H9 (cell line): ENCODE results near the gene GSG1L. TPM values are rescaled to one million over a fixed set of nuclear protein-coding genes. Genes with fewer than 3 reads are reported as not detected.

Experiments
- DNase-seq: peaks from one replicate; pipeline ENCODE4 v3.0.0-alpha.2; 2017
- H2AFZ ChIP-seq: one replicate; pipeline ENCODE4 v1.6.1; 2013; ENCODE audit warnings: mild to moderate bottlenecking, low read length, control low read depth, moderate library complexity
- H2AK5ac ChIP-seq: 2 replicates; pipeline ENCODE4 v1.6.1; 2013; ENCODE audit warnings: low read length, control low read depth, mixed read lengths; ENCODE audit not compliant: insufficient read length
- H2BK120ac ChIP-seq: one replicate; pipeline ENCODE4 v1.6.1; 2013; ENCODE audit warnings: low read depth, mild to moderate bottlenecking, low read length, control low read depth, inconsistent platforms; ENCODE audit not compliant: poor library complexity, severe bottlenecking
- H2BK12ac ChIP-seq: 2 replicates; pipeline ENCODE4 v1.6.1; 2013; ENCODE audit warnings: low read length, control low read depth, mixed read lengths, low read depth; ENCODE audit not compliant: insufficient read length
- H2BK15ac ChIP-seq: 2 replicates; pipeline ENCODE4 v1.6.1; 2013; ENCODE audit warnings: low read depth, low read length, control low read depth
- H2BK20ac ChIP-seq: one replicate; pipeline ENCODE4 v1.6.1; 2013; ENCODE audit warnings: low read depth, mild to moderate bottlenecking, low read length, control low read depth, inconsistent platforms; ENCODE audit not compliant: poor library complexity, severe bottlenecking
- H2BK5ac ChIP-seq: 2 replicates; pipeline ENCODE4 v1.6.1; 2013; ENCODE audit warnings: low read length, control low read depth, mixed read lengths; ENCODE audit not compliant: insufficient read length
- H3K14ac ChIP-seq: 2 replicates; pipeline ENCODE4 v1.6.1; 2013; ENCODE audit warnings: low read length, control low read depth; ENCODE audit not compliant: insufficient read depth
- H3K18ac ChIP-seq: 2 replicates; pipeline ENCODE4 v1.6.1; 2013; ENCODE audit warnings: low read depth, mild to moderate bottlenecking, mixed read lengths, low read length, control low read depth; ENCODE audit not compliant: insufficient read length
- H3K23ac ChIP-seq: 2 replicates; pipeline ENCODE4 v1.6.1; 2013; ENCODE audit warnings: low read length, control low read depth, mixed read lengths, low read depth; ENCODE audit not compliant: insufficient read length
- H3K23me2 ChIP-seq: 2 replicates; pipeline ENCODE4 v1.6.1; 2013; ENCODE audit warnings: low read depth, mild to moderate bottlenecking, mixed read lengths, low read length, control low read depth; ENCODE audit not compliant: insufficient read length, poor library complexity, severe bottlenecking
- H3K27ac ChIP-seq: 2 replicates; pipeline ENCODE4 v1.5.1; 2013; ENCODE audit warnings: low read length, control low read depth, mixed read lengths, low read depth; ENCODE audit not compliant: insufficient read length
- H3K27me3 ChIP-seq: 2 replicates; pipeline ENCODE4 v1.6.1; 2013; ENCODE audit warnings: low read length, control low read depth, inconsistent platforms; ENCODE audit not compliant: insufficient read depth
- H3K4ac ChIP-seq: 2 replicates; pipeline ENCODE4 v1.6.1; 2013; ENCODE audit warnings: low read depth, mild to moderate bottlenecking, control low read depth, inconsistent platforms, low read length, moderate library complexity
- H3K4me1 ChIP-seq: 2 replicates; pipeline ENCODE4 v1.6.1; 2013; ENCODE audit warnings: low read length, control low read depth, inconsistent platforms; ENCODE audit not compliant: insufficient read depth
- H3K4me2 ChIP-seq: 2 replicates; pipeline ENCODE4 v1.6.1; 2013; ENCODE audit warnings: low read length, control low read depth, mixed read lengths; ENCODE audit not compliant: insufficient read length, insufficient read depth
- H3K56ac ChIP-seq: 2 replicates; pipeline ENCODE4 v1.6.1; 2013; ENCODE audit warnings: low read depth, mild to moderate bottlenecking, mixed read lengths, low read length, control low read depth; ENCODE audit not compliant: insufficient read length
- H3K79me1 ChIP-seq: 2 replicates; pipeline ENCODE4 v1.6.1; 2013; ENCODE audit warnings: low read depth, mild to moderate bottlenecking, moderate library complexity, low read length, control low read depth, inconsistent platforms; ENCODE audit not compliant: insufficient read depth, poor library complexity, severe bottlenecking
- H3K79me2 ChIP-seq: 2 replicates; pipeline ENCODE4 v1.6.1; 2013; ENCODE audit warnings: low read length, control low read depth, inconsistent platforms; ENCODE audit not compliant: insufficient read depth
- H3K9ac ChIP-seq: 2 replicates; pipeline ENCODE4 v1.6.1; 2013; ENCODE audit warnings: low read length, control low read depth, mixed read lengths; ENCODE audit not compliant: insufficient read length; ENCODE audit errors: extremely low read depth
- H3K9me3 ChIP-seq: one replicate; pipeline ENCODE4 v1.6.1; 2013; ENCODE audit warnings: low read depth, low read length, inconsistent platforms; ENCODE audit not compliant: control insufficient read depth
- H3T11ph ChIP-seq: one replicate; pipeline ENCODE4 v1.6.1; 2013; ENCODE audit warnings: mild to moderate bottlenecking, low read length, control low read depth, inconsistent platforms
- H4K20me1 ChIP-seq: one replicate; pipeline ENCODE4 v1.6.1; 2013; ENCODE audit not compliant: control insufficient read depth, insufficient read length, insufficient read depth
- H4K5ac ChIP-seq: 2 replicates; pipeline ENCODE4 v1.6.1; 2013; ENCODE audit warnings: low read depth, mild to moderate bottlenecking, mixed read lengths, low read length, control low read depth; ENCODE audit not compliant: insufficient read length
- H4K8ac ChIP-seq: replicated peaks from 2 replicates; pipeline ENCODE4 v1.6.1; 2013; ENCODE audit warnings: low read length, control low read depth, mixed read lengths, low read depth; ENCODE audit not compliant: insufficient read length
- H4K91ac ChIP-seq: 2 replicates; pipeline ENCODE4 v1.6.1; 2013; ENCODE audit warnings: low read depth, mild to moderate bottlenecking, moderate library complexity, mixed read lengths, low read length, control low read depth; ENCODE audit not compliant: insufficient read length
- H3K27ac Mint-ChIP-seq, 3 experiments: 2 replicates in 2 of 3; 3 replicates in 1 of 3; pipeline ENCODE4 v1.8.0; 2020 to 2021; ENCODE audit warnings: mixed read lengths in 3 of 3, mild to moderate bottlenecking in 1 of 3, moderate library complexity in 1 of 3
- H3K27me3 Mint-ChIP-seq: 2 replicates; pipeline ENCODE4 v1.8.0; 2021; ENCODE audit warnings: low read depth, mild to moderate bottlenecking, moderate library complexity, mixed read lengths
- H3K36me3 Mint-ChIP-seq, 3 experiments: 2 replicates in 2 of 3; 3 replicates in 1 of 3; pipeline ENCODE4 v1.8.0; 2020 to 2021; ENCODE audit warnings: low read depth in 3 of 3, mixed read lengths in 3 of 3; ENCODE audit not compliant: insufficient read depth in 1 of 3
- H3K4me1 Mint-ChIP-seq, 2 experiments: 2 replicates each; pipeline ENCODE4 v1.8.0; 2020; ENCODE audit warnings: mixed read lengths in 2 of 2
- H3K4me3 Mint-ChIP-seq, 2 experiments: 2 replicates in 1 of 2; 3 replicates in 1 of 2; pipeline ENCODE4 v1.8.0; 2020 to 2021; ENCODE audit warnings: mild to moderate bottlenecking in 2 of 2, mixed read lengths in 2 of 2, moderate library complexity in 1 of 2
- H3K9me3 Mint-ChIP-seq, 2 experiments: 2 replicates in 1 of 2; 3 replicates in 1 of 2; pipeline ENCODE4 v1.8.0; 2020; ENCODE audit warnings: mild to moderate bottlenecking in 2 of 2, mixed read lengths in 2 of 2, moderate library complexity in 1 of 2
- CTCF ChIP-seq: fragments of 200-600 bp; sonication (generic); conservative IDR thresholded peaks from 3 replicates; pipeline ENCODE4 v1.8.0; 2021; ENCODE audit warnings: antibody characterized with exemption, mild to moderate bottlenecking
- WGBS: extraction: QIAGEN DNeasy Blood & Tissue Kit; methylation state at CpG from one replicate; pipeline ENCODE4 v1.1.7; 2013; ENCODE audit warnings: missing lambda C conversion rate, low lambda C conversion rate, mixed read lengths; ENCODE audit not compliant: insufficient read length; ENCODE audit errors: extremely low coverage; 5-methylcytosine and 5-hydroxymethylcytosine counted together
- total RNA-seq: library from RNA; stranded (reverse); gene quantifications from 2 replicates; pipeline ENCODE4 v1.2.1, GENCODE V29; 2021

Gene GSG1L
- total RNA-seq, 1 experiment from 2014 or later: 0.35 TPM

DNA sequence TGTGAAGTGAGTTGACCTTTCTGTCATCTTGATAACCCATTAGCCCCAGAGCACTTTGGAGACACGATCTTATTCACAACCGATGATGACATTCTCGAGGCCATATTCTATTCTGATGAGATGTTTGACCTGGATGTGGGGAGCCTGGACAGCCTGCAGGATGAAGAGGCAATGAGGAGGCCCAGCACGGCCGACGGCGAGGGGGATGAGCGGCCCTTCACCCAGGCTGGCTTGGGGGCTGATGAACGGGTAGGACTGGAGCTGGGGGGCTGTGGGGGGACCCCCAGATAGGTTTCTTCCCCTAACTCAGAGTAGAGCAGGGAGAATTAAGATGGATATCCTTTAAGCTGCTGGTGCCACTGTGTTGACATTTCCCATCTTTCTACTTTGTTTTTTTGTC, 311.8 kb downstream of the GSG1L start:
- Mint-ChIP-seq H3K4me1 (peaks cover 7 to 12% of the 10 kb centered on the region in 2 experiments), H3K27me3 (no peaks in the 10 kb centered on the region), H3K27ac (no peak overlapping the region), H3K36me3 (peaks cover 0 to 5% (median 2%) of the 10 kb centered on the region in 3 experiments; a peak in 2 of 7 replicates), H3K9me3 (no peaks in the 10 kb centered on the region; a peak in 1 of 5 replicates), H3K4me3 (no peak overlapping the region)
- Histone ChIP-seq H2BK120ac (no peak overlapping the region), H3K4me1 (no peaks in the 10 kb centered on the region), H2BK15ac (no peak overlapping the region), H2BK5ac (no peak overlapping the region), H2AFZ (no peak overlapping the region), H4K5ac (no peak overlapping the region), H3K4ac (no peak overlapping the region), H3T11ph (no peak overlapping the region), H3K9me3 (no peaks in the 10 kb centered on the region), H3K9ac (no peak overlapping the region), H2BK20ac (no peak overlapping the region), H3K27me3 (no peaks in the 10 kb centered on the region), H2BK12ac (no peak overlapping the region), H3K23me2 (no peaks in the 10 kb centered on the region), H4K20me1 (no peaks in the 10 kb centered on the region), H3K14ac (no peak overlapping the region), H3K23ac (no peak overlapping the region), H4K8ac (no peak overlapping the region), H3K4me2 (no peak overlapping the region), H3K79me1 (no peaks in the 10 kb centered on the region), H3K27ac (no peak overlapping the region), H3K79me2 (no peaks in the 10 kb centered on the region), H3K18ac (no peak overlapping the region), H2AK5ac (no peak overlapping the region), H3K56ac (no peak overlapping the region), H4K91ac (no peak overlapping the region)
- TF ChIP-seq CTCF: no peak
- no CpG with 5 or more reads among the region's 9 CpGs for WGBS
- no peak for DNase-seq
